C4-2B (cell line): ENCODE results near the gene FLRT1.

Experiments
- ZFX ChIP-seq: fragments of 450-650 bp; IDR thresholded peaks from 2 replicates; pipeline ENCODE4 v1.6.1; 2017
- TF ChIP-seq, protein P1 (sequence below): fragments of 450-650 bp; conservative IDR thresholded peaks from 2 replicates; pipeline ENCODE4 v1.5.1; 2017; ENCODE audit warnings: mild to moderate bottlenecking

DNA sequence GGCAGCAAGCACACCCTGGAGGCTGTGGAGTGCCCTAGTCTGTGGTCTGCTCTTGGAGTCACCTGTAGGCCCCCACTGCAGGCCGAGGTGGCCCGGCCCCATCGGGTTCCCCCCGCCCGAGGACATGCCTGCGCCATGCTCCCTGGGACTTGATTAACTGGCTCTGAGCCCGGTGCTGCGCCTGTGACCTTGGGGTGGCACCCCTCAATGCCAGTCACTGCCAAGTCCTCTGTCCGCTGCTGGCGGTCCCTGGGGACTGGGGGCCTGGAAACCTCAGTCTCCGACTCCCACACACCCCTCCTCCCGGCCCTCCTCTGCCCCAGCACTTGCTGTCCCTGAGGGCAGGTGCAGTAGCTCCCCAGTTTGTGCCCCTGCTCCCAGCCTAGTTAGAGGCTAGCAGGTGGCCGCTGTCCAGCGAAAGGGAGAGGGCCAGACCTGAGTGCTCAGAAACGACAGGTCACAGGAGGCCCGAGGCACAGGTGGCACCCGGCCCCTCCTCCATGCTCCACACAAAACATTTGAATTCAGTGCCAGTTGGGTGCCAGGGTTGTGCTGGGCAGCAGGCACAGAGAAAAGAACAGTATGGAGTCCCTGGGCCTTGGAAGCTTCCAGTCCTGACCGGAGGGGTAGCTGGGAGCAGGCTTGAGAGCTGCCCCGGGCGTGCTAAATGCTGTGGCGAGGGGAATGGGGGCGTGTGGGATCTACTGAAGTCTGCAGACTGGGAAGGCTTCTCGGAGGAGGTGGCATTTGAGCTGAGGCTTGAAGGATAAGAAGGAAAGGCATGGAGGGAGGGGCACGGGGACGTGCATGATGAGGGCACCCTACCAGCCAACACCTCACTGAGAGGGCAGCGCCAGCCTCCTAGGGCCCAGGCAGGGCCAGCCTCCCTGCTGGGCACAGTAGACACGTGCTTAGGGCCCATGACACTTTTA is 16.4 kb upstream of the FLRT1 start:
- TF ChIP-seq, protein P1, sequence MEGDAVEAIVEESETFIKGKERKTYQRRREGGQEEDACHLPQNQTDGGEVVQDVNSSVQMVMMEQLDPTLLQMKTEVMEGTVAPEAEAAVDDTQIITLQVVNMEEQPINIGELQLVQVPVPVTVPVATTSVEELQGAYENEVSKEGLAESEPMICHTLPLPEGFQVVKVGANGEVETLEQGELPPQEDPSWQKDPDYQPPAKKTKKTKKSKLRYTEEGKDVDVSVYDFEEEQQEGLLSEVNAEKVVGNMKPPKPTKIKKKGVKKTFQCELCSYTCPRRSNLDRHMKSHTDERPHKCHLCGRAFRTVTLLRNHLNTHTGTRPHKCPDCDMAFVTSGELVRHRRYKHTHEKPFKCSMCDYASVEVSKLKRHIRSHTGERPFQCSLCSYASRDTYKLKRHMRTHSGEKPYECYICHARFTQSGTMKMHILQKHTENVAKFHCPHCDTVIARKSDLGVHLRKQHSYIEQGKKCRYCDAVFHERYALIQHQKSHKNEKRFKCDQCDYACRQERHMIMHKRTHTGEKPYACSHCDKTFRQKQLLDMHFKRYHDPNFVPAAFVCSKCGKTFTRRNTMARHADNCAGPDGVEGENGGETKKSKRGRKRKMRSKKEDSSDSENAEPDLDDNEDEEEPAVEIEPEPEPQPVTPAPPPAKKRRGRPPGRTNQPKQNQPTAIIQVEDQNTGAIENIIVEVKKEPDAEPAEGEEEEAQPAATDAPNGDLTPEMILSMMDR = no peak
- TF ChIP-seq ZFX = no peak
